Panc1 (cell line): ENCODE results near the gene CCDC40. TPM values are rescaled to one million over a fixed set of nuclear protein-coding genes. Genes with fewer than 3 reads are reported as not detected.
"Not testable (repeated sequence)": the region's sequence is repeated elsewhere in the genome, so short reads cannot be mapped to it uniquely, and the experiment has no call there.

Source experiments
- ATAC-seq: fragments of 200-7000 bp; cut with Tn5 transposase; 2 replicates; pipeline ENCODE4 v1.9.1; 2020; ENCODE audit warnings: mild to moderate bottlenecking, moderate library complexity
- BruUV-seq: library from RNA; stranded (reverse); fragments of 400-500 nt; replicated peaks from 2 replicates; lab custom pipeline; 2021; lab: Mats Ljungman, UMichigan
- CTCF ChIA-PET: fragments of 300-600 bp; sonication (Branson Sonifier 250); formaldehyde crosslinking; loops from one replicate; lab custom pipeline; 2022; ENCODE audit warnings: antibody characterized with exemption; lab: Charles Lee
- POLR2A ChIA-PET: fragments of 300-600 bp; sonication (Branson Sonifier 250); formaldehyde crosslinking; loops from one replicate; lab custom pipeline; 2022; ENCODE audit warnings: antibody characterized with exemption; lab: Charles Lee
- DNase-seq: peaks from one replicate; pipeline ENCODE4 v3.0.0-alpha.2; 2010; ENCODE audit warnings: low read depth, low spot score
- H3K27ac ChIP-seq: 2 replicates; pipeline ENCODE4 v1.5.1; 2011; ENCODE audit warnings: mild to moderate bottlenecking, low read length, inconsistent platforms
- H3K27me3 ChIP-seq: fragments of 200-500 bp; sonication (Bioruptor generic); 2 replicates; pipeline ENCODE4 v1.6.0; 2014; ENCODE audit warnings: low read length, inconsistent platforms; ENCODE audit not compliant: control insufficient read depth, insufficient read depth
- H3K36me3 ChIP-seq: fragments of 200-500 bp; sonication (Bioruptor generic); 2 replicates; pipeline ENCODE4 v1.5.1; 2014; ENCODE audit warnings: inconsistent platforms, mild to moderate bottlenecking, low read length, moderate library complexity; ENCODE audit not compliant: control insufficient read depth, insufficient read depth
- H3K4me1 ChIP-seq: 2 replicates; pipeline ENCODE4 v1.5.1; 2011; ENCODE audit warnings: inconsistent platforms, mild to moderate bottlenecking, low read length, moderate library complexity; ENCODE audit not compliant: control insufficient read depth, insufficient read depth
- H3K4me3 ChIP-seq, 2 experiments: 2 replicates each; pipeline ENCODE4 v1.5.1; 2011 to 2012; ENCODE audit warnings: low read depth in 2 of 2, low read length in 2 of 2, mild to moderate bottlenecking in 2 of 2, inconsistent platforms in 1 of 2, moderate library complexity in 1 of 2
- H3K9me3 ChIP-seq: fragments of 200-500 bp; sonication (Bioruptor generic); 2 replicates; pipeline ENCODE4 v1.5.1; 2014; ENCODE audit warnings: low read depth, mild to moderate bottlenecking, inconsistent platforms, low read length, moderate library complexity; ENCODE audit not compliant: control insufficient read depth, insufficient read depth
- POLR2AphosphoS5 ChIP-seq: IDR thresholded peaks from 2 replicates; pipeline ENCODE4 v1.6.1; 2012; ENCODE audit warnings: mild to moderate bottlenecking, low read depth, low read length, moderate library complexity
- SIN3A ChIP-seq: IDR thresholded peaks from 2 replicates; pipeline ENCODE4 v1.6.1; 2012; ENCODE audit warnings: low read depth, mild to moderate bottlenecking, low read length, moderate library complexity, borderline replicate concordance; ENCODE audit not compliant: insufficient read depth
- TCF7L2 ChIP-seq: IDR thresholded peaks from 2 replicates; pipeline ENCODE4 v1.6.1; 2011; ENCODE audit warnings: mild to moderate bottlenecking, low read depth, low read length, inconsistent platforms
- in situ Hi-C: cut with HindIII; loops from 2 replicates; pipeline ENCODE4 v1.10.0; 2016; ENCODE audit warnings: low sequenced_read_pairs, low pct_unique_long_range_greater_than_20kb
- intact Hi-C: fragments of 100-400 bp; cut with micrococcal nuclease; formaldehyde crosslinking; loops from one replicate; pipeline ENCODE4 v1.10.0; 2022; ENCODE audit not compliant: unreplicated experiment
- total RNA-seq: library from RNA; stranded (reverse); gene quantifications from one replicate; pipeline ENCODE4 v1.2.1, GENCODE V29; 2021; ENCODE audit not compliant: unreplicated experiment
- TF ChIP-seq, protein P1 (sequence below): fragments of 450-650 bp; IDR thresholded peaks from 2 replicates; pipeline ENCODE4 v1.5.1; 2017; ENCODE audit warnings: mild to moderate bottlenecking
- TF ChIP-seq, protein P2 (sequence below), 2 experiments: IDR thresholded peaks; 2 replicates each; pipeline ENCODE4 v1.6.1; 2011 to 2012; ENCODE audit warnings: low read depth in 2 of 2, control low read depth in 1 of 2, low read length in 1 of 2, mild to moderate bottlenecking in 1 of 2, moderate library complexity in 1 of 2; ENCODE audit not compliant: insufficient read depth in 1 of 2

The CCDC40 gene
- total RNA-seq, 1 experiment from 2014 or later: 18.0 TPM

DNA sequence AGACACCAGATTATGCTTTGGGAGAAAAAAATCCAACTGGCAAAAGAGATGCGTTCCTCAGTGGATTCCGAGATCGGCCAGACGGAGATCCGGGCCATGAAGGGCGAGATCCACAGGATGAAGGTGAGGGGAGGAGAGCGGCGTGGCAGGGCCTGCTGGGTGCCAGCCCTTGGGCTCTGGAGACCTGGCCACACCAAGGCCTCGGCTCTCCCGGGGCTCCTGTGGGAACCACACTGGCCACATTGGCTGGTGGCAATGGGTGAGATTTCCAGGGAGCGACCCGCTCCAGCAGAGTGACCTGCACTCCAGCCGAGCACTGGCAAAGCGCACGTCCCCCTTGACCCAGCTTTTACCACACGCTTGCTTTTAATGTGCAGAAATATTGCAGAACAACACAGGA, 53.3 kb downstream of the CCDC40 start:
- intact Hi-C loops (no loop called here), in situ Hi-C loops (no loop called here)
- H3K4me3 ChIP-seq: no peak overlapping the region
- TF ChIP-seq POLR2AphosphoS5 (no peak), SIN3A (no peak), TCF7L2 (no peak)
- TF ChIP-seq, protein P1, sequence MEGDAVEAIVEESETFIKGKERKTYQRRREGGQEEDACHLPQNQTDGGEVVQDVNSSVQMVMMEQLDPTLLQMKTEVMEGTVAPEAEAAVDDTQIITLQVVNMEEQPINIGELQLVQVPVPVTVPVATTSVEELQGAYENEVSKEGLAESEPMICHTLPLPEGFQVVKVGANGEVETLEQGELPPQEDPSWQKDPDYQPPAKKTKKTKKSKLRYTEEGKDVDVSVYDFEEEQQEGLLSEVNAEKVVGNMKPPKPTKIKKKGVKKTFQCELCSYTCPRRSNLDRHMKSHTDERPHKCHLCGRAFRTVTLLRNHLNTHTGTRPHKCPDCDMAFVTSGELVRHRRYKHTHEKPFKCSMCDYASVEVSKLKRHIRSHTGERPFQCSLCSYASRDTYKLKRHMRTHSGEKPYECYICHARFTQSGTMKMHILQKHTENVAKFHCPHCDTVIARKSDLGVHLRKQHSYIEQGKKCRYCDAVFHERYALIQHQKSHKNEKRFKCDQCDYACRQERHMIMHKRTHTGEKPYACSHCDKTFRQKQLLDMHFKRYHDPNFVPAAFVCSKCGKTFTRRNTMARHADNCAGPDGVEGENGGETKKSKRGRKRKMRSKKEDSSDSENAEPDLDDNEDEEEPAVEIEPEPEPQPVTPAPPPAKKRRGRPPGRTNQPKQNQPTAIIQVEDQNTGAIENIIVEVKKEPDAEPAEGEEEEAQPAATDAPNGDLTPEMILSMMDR: no peak
- TF ChIP-seq, protein P2, sequence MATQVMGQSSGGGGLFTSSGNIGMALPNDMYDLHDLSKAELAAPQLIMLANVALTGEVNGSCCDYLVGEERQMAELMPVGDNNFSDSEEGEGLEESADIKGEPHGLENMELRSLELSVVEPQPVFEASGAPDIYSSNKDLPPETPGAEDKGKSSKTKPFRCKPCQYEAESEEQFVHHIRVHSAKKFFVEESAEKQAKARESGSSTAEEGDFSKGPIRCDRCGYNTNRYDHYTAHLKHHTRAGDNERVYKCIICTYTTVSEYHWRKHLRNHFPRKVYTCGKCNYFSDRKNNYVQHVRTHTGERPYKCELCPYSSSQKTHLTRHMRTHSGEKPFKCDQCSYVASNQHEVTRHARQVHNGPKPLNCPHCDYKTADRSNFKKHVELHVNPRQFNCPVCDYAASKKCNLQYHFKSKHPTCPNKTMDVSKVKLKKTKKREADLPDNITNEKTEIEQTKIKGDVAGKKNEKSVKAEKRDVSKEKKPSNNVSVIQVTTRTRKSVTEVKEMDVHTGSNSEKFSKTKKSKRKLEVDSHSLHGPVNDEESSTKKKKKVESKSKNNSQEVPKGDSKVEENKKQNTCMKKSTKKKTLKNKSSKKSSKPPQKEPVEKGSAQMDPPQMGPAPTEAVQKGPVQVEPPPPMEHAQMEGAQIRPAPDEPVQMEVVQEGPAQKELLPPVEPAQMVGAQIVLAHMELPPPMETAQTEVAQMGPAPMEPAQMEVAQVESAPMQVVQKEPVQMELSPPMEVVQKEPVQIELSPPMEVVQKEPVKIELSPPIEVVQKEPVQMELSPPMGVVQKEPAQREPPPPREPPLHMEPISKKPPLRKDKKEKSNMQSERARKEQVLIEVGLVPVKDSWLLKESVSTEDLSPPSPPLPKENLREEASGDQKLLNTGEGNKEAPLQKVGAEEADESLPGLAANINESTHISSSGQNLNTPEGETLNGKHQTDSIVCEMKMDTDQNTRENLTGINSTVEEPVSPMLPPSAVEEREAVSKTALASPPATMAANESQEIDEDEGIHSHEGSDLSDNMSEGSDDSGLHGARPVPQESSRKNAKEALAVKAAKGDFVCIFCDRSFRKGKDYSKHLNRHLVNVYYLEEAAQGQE (IDR thresholded peaks at IDR 0.05; ENCODE audit: insufficient read depth in 1 of 2, low read depth in 2 of 2, low read length in 1 of 2): no peak
- no peak overlapping the region for H3K27ac ChIP-seq
- BruUV-seq: no TSS peak
- H3K27me3 ChIP-seq: no peaks in the 10 kb centered on the region
- POLR2A ChIA-PET: no interaction called here
- no peaks in the 10 kb centered on the region for H3K9me3 ChIP-seq
- no peaks in the 10 kb centered on the region for H3K36me3 ChIP-seq
- no peak for DNase-seq
- CTCF ChIA-PET: interaction anchor here (1.3 kb wide), 1 partner anchor 12 kb away, joined by 3 read pairs; the partner anchor contains the start of gene GAA
- ATAC-seq: no peak
- H3K4me1 ChIP-seq: no peaks in the 10 kb centered on the region

DNA sequence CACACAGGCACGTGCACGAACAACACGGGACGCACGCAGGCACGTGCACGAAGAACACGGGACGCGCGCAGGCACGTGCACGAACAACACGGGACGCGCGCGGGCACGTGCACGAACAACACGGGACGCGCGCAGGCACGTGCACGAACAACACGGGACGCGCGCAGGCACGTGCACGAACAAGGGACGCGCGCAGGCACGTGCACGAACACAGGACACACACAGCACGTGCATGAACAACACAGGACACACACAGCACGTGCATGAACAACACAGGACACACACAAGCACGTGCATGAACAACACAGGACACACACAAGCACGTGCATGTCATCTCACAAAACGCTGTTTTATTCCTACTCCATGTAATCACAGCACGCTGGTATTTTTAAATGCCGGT, 53.7 kb downstream of the CCDC40 start:
- in situ Hi-C loops, ATAC-seq, H3K9me3 ChIP-seq, DNase-seq, H3K4me3 ChIP-seq, H3K36me3 ChIP-seq, BruUV-seq, H3K4me1 ChIP-seq, POLR2A ChIA-PET, intact Hi-C loops, H3K27me3 ChIP-seq, H3K27ac ChIP-seq, CTCF ChIA-PET: not testable (repeated sequence)

DNA sequence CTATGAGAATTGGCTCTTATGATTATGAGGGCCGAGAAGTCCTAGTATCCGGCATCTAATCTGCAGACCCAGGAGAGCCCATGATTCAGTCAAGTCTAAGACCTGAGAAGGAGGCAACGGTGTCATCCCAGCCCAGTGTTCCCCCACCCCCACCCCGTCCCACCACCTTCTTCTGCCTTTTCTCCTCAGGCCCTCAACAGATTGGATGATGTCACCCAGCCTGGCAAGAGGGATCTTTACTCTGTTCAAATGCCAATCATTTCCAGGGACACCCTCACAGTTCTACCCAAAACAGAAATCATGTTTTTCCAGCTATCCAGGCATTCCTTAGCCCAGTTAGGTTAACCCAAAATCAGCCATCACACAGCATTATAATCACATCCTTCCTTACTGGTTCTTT, 54.9 kb downstream of the CCDC40 start:
- no peak overlapping the region for H3K27ac ChIP-seq
- no peaks in the 10 kb centered on the region for H3K27me3 ChIP-seq
- TF ChIP-seq SIN3A (no peak), TCF7L2 (no peak), POLR2AphosphoS5 (no peak)
- TF ChIP-seq, protein P1: no peak
- TF ChIP-seq, protein P2 (IDR thresholded peaks at IDR 0.05; ENCODE audit: insufficient read depth in 1 of 2, low read depth in 2 of 2, low read length in 1 of 2): no peak
- in situ Hi-C loops: no loop called here
- ATAC-seq (no peak), DNase-seq (no peak)
- CTCF ChIA-PET: no interaction called here
- no peak overlapping the region for H3K4me3 ChIP-seq
- intact Hi-C loops: no loop called here
- H3K36me3 ChIP-seq: no peaks in the 10 kb centered on the region
- POLR2A ChIA-PET: no interaction called here
- H3K9me3 ChIP-seq: no peaks in the 10 kb centered on the region
- no TSS peak for BruUV-seq
- H3K4me1 ChIP-seq: no peaks in the 10 kb centered on the region
